ENCODE results near the gene GRIA1. TPM values are rescaled to one million over a fixed set of nuclear protein-coding genes. Genes with fewer than 3 reads are reported as not detected.

The GRIA1 gene
- total and polyA plus RNA-seq, 9 donors = 0.11 to 1.4 (median 0.34) TPM; not detected in 2

GRCh38 chr5:153626836-153627235, 136.4 kb downstream of the GRIA1 start:
- WGBS, 3 donors = 34 to 74% (median 36%) methylated on average over 2 of the region's 2 CpGs
- no peak for DNase-seq
- H3K4me3 ChIP-seq = no peak overlapping the region
- H3K9me3 ChIP-seq = no peaks in the 10 kb centered on the region
- intact Hi-C loops (cut with DNase I) = no loop called here
- no peaks in the 10 kb centered on the region for H3K27me3 ChIP-seq
- H3K27ac ChIP-seq = no peak overlapping the region
- H3K36me3 ChIP-seq = no peaks in the 10 kb centered on the region
- no peak for TF ChIP-seq EP300 (IDR thresholded peaks at IDR 0.05)
- no peak for TF ChIP-seq POLR2A (IDR thresholded peaks at IDR 0.05)
- no peak for TF ChIP-seq CTCF (IDR thresholded peaks at IDR 0.05)
- no peaks in the 10 kb centered on the region for H3K4me1 ChIP-seq (ENCODE audit: insufficient read depth)

- peak in 3 of 5 donors; percentile 9 to 29 (median 26) for DNase-seq
These were observed 138.8 kb downstream of the GRIA1 start for GRCh38 chr5:153629027-153629895.

GRCh38 chr5:153630546-153630945, 140.1 kb downstream of the GRIA1 start:
- Histone ChIP-seq H3K4me1 (ENCODE audit: insufficient read depth) (no peaks in the 10 kb centered on the region), H3K36me3 (no peaks in the 10 kb centered on the region), H3K9me3 (no peaks in the 10 kb centered on the region), H3K4me3 (no peak overlapping the region), H3K27ac (no peak overlapping the region), H3K27me3 (no peaks in the 10 kb centered on the region)
- DNase-seq = no peak
- intact Hi-C loops (cut with DNase I) = no loop called here
- TF ChIP-seq POLR2A (IDR thresholded peaks at IDR 0.05) = no peak
- no peak for TF ChIP-seq EP300 (IDR thresholded peaks at IDR 0.05)
- no peak for TF ChIP-seq CTCF (IDR thresholded peaks at IDR 0.05)

More at GRCh38 chr5:153629027-153629895, 138.8 kb downstream of the GRIA1 start:
- no peaks in the 10 kb centered on the region for H3K27me3 ChIP-seq
- no peak overlapping the region for H3K27ac ChIP-seq
- no peaks in the 10 kb centered on the region for H3K36me3 ChIP-seq
- 47 to 49% (median 48%) methylated on average over 9 of the region's 9 CpGs for WGBS, 3 donors
- no peaks in the 10 kb centered on the region for H3K4me1 ChIP-seq (ENCODE audit: insufficient read depth)
- TF ChIP-seq CTCF (IDR thresholded peaks at IDR 0.05) (no peak), POLR2A (IDR thresholded peaks at IDR 0.05) (no peak)
- no peaks in the 10 kb centered on the region for H3K9me3 ChIP-seq
- intact Hi-C loops (cut with DNase I) = no loop called here
- no peak overlapping the region for H3K4me3 ChIP-seq

- Histone ChIP-seq H3K27me3 (no peaks in the 10 kb centered on the region), H3K9me3 (no peaks in the 10 kb centered on the region), H3K27ac (no peak overlapping the region), H3K4me3 (no peak overlapping the region), H3K4me1 (ENCODE audit: insufficient read depth) (no peaks in the 10 kb centered on the region), H3K36me3 (no peaks in the 10 kb centered on the region)
- no peak for DNase-seq
- intact Hi-C loops (cut with DNase I) = no loop called here
- no peak for TF ChIP-seq POLR2A (IDR thresholded peaks at IDR 0.05)
- TF ChIP-seq CTCF (IDR thresholded peaks at IDR 0.05) = no peak
- TF ChIP-seq EP300 (IDR thresholded peaks at IDR 0.05) = no peak
These were observed 142.3 kb downstream of the GRIA1 start for GRCh38 chr5:153632748-153633290.
